Measurements from ENCODE around the gene MEGF10.
A peak's percentile ranks its signal among the peaks of the same experiment; 100 is the strongest.

MEGF10 gene

DNA sequence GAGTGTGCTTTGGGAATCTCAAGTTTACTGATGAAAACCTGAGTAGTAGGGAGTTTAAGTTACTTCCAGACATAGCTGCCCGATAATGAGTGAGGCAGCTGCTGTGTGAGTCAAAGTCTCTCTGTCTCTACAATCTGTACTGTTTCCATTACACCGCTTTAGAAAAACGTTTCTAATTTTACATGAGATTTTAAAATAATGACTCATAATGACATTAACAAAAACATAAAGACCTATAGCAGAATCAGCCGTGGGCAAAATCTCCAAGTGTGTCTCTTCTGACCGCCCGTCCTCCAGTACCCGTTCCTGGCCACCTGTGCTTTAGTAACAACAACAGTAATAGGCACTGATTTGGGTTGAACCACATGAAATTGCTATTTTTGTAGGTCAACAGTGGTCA, 157.2 kb downstream of the MEGF10 start:
- no peak for DNase-seq

GRCh38 chr5:127450046-127450445, 159.4 kb downstream of the MEGF10 start:
- no peak for DNase-seq

DNA sequence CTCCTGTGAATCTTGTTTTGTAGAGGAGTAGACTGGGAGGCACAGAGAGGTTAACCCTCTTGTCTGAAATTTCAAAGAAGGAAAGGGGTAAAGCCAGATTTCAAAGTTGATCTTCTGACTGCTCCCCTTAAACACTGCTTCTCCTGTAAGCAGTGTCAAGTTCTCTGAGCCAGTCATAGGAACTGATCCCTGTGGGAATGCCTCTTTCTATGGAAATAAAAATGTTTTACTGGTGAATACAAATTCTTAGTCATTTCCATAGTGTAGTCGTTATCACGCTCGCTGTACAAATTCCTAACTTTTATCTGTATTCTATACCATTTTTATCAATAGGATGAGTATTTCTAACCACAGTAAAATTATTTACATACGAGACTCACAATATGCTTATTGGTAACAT, 160.5 kb downstream of the MEGF10 start:
- no peak for DNase-seq

GRCh38 chr5:127452626-127453025, 162.0 kb downstream of the MEGF10 start:
- no peak for DNase-seq

GRCh38 chr5:127471211-127471610, 180.6 kb downstream of the MEGF10 start:
- DNase-seq: no peak

GRCh38 chr5:127472700-127473099, 182.1 kb downstream of the MEGF10 start:
- DNase-seq: no peak

DNA sequence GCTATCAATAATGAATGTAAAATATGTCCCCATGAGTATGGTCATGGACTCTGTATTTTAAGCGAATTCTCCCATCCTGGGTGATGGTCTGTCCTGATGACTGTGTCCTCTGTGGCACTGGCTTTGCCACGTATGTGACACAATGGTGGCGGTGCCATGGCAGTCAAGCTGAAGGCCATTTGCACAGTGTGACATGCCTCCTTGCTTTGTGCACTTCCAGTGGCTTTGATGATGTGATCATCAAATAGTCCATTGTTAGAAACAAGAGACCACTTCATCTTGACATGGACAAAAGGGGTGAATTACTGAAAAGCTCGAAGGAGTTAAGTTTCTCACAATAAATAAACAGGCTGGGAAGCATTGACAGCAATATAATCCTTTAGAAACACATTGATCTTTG, 195.9 kb downstream of the MEGF10 start:
- DNase-seq: no peak

DNA sequence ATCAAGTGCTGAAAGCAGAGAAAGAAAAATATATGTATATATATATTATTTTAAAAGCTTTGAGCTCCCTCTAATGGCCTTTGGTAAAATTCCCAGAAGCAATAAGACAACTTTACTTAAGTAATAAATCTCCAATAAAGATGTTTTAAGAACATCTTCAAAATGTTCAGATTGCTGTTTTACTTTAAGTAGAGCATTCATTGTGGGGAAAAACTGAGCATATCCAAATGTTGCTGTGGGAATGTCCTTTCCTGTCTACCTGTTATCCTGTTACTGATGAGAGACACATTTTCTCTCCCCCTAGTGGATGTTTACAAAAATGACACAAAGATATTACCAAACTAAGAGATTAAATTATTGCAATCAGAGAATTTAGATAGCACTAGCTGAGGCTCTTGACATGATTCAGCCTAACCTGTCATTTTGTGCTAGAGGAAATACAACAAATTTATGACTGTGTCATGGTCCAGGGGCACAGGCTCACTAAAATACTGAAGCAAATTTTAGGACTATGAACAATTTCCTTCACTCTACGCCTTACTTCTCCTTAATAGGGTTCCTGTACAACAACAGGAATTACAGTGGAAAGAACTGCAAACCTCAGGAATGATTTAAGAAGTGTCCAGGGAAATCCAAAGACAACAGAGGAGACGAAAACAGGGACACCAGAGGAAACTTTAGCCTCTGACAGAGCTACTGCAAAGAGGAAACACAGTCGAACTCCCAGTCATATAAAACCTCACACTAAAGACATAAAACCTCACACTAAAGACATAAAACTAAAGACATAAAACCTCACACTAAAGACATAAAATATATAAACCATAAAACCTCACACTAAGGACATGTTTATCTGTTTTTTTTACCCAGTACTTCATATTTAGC, 202.5 kb downstream of the MEGF10 start:
- peak; percentile 70 for DNase-seq

DNA sequence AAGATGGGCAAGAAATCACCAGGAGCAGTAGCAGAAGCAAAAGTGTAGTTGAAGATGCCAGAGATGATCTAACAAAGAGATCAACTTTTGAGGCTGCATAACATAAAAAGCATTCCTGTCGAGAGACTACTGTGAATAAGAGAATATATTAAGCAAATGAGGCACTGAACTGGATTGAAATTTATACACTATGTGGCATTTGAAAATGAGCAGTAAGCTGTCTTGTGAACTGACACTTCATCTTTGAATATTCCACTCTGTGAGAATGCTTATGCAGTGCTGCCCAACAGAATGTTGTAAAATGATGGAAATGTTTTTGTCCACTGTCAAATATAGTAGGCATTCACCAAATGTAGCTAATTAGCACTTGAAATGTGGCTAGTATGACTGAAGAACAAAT, 208.0 kb downstream of the MEGF10 start:
- no peak for DNase-seq

- no peak for DNase-seq
Observed at GRCh38 chr5:127505905-127506304, 215.3 kb downstream of the MEGF10 start.

DNA sequence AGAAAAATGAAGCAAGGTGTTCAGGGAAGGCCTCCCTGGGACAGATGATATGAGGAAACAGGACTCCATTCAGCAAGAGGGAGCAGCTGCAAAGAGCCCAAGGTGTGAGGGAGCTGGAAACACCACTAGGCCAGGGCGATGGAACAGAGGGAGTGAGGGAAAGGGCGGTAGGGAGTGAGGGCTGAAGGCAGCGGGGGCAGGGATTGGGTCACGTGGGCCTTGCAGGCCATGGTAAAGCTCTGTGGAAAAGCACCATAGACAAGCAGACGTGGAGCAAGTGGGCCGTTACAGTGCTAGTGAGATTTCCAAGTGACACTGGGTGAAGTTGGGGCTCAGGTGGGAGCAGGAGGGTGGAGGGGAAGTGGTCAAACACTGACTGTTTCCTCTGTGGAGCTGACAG, 216.0 kb downstream of the MEGF10 start:
- no peak for DNase-seq

GRCh38 chr5:127508644-127509373, 218.2 kb downstream of the MEGF10 start:
- DNase-seq: no peak
